LNCAP (cell line): Measurements from ENCODE around the gene GPR63.

ENCODE experiments used
- CTCF ChIP-seq: fragments of 450-650 bp; IDR thresholded peaks from 2 replicates; pipeline ENCODE4 v1.5.1; 2017; ENCODE audit warnings: mild to moderate bottlenecking

Gene GPR63, protein sequence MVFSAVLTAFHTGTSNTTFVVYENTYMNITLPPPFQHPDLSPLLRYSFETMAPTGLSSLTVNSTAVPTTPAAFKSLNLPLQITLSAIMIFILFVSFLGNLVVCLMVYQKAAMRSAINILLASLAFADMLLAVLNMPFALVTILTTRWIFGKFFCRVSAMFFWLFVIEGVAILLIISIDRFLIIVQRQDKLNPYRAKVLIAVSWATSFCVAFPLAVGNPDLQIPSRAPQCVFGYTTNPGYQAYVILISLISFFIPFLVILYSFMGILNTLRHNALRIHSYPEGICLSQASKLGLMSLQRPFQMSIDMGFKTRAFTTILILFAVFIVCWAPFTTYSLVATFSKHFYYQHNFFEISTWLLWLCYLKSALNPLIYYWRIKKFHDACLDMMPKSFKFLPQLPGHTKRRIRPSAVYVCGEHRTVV

GRCh38 chr6:96837081-96837971, at the start of gene GPR63:
GPR63 (minus strand) TSS chr6:96837477; CDS start chr6:96799731, 37,746 bp downstream.
- no peak for TF ChIP-seq CTCF

DNA sequence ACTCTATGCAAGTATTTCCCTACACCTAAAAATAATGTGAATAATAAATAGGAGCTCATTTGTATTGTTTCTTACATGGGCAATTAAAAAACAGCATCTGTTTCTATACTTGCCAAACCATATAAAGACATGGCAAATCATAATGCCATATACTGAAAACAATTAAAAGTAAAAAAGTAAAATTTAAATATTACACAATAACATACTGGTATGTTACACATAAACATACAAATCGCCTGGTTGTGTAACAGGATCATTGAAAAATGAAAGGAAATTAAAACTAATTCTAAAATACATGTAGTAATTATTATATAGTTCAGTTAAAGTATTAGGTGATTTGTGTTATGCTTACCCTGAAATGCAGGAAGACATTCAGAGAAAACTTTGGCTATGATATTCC, 49.2 kb upstream of the GPR63 start:
- TF ChIP-seq CTCF, result no peak

DNA sequence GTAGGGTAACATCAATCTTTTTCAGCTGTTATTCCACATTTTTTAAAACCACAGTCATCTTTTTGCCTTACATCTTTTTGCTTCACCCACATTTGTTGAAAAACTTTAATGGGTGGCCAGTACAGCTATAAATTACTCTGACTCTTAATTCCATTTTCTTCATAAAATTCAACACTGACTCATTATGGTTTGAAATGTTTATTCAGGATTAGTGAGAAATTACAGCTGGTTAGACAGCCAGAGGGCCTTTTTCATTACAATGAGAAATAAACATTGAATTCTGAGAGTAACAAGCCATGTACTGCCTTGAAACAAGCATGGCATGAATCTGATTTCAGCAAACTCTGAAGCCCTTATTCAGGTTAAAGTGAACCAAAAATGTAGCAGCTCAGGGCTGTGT, 40.9 kb upstream of the GPR63 start:
- no peak for TF ChIP-seq CTCF

GRCh38 chr6:96876886-96877545, 39.7 kb upstream of the GPR63 start:
- no peak for TF ChIP-seq CTCF

DNA sequence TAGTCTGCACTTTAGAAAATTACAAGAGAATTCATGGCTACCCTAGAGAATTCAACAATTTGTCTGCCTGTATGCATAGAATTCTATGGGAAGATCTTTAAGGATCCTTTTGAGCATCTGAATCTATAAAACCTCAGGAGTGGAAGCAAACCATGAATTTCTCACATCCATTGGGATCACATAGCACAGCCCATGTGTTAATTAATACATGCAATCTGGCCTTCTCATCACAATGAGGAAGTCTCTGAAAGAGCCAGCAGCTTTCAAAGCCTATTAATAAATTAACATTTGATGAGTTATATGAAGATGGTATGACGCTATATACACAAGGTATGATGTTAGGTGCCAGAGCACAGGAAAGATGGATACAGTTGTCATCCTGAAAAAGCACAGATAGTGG, 35.7 kb upstream of the GPR63 start:
- TF ChIP-seq CTCF, result no peak

GRCh38 chr6:96865055-96865405, 27.8 kb upstream of the GPR63 start:
- no peak for TF ChIP-seq CTCF

DNA sequence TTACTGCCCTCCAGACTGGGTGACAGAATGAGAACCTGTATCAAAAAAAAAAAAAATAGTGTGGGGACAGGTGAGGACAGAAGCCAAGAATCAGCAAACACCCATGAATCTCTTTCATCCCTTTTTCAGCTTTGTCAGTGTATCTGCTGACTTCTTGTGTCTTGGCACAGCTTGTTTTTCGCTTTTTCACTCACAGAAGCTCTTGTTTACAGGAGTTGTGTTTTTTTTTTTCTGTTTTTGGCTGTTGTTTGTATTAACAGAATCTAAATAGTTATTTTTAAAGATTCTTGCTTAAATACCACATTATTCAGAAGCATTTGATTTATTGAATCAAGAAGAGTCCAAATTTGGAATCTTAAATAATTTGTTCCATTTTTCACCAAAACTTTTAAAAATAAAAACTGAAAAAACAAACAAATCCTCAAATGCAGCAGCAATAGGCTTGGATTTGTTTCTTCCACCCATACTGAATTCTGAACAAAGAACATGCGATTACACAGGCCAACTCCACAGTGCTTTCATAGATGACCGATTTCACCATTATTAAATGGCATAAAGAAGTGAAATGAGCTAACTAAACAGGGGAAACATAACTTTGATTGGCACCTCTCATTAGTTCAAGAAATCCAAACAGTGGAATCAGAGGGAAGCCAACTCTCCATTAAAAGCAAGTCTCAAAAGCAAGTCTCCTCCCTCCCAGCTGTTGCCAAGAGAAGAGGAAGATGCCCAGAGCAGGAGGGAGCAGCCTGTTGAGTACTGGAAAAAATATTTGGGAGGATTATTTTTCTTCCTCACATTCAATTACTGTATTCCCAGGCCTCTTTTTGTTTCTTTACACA, 27.2 kb upstream of the GPR63 start:
- no peak for TF ChIP-seq CTCF
